H1 (cell line): ENCODE measurements around the gene SGK2. TPM values are rescaled to one million over a fixed set of nuclear protein-coding genes. Genes with fewer than 3 reads are reported as not detected.

ENCODE experiments used
- KDM5A ChIP-seq: fragments of 200-600 bp; IDR thresholded peaks from 2 replicates; pipeline ENCODE4 v1.7.1; 2012; ENCODE audit warnings: mild to moderate bottlenecking, low read length, inconsistent platforms, mixed read lengths
- polyA plus RNA-seq, 7 experiments: library from polyadenylated mRNA; depleted of rRNA in 3 of 7; stranded (reverse) in 5 of 7; unstranded in 2 of 7; fragments of >200 nt in 5 of 7; fragments of 200-250 nt in 2 of 7; gene quantifications; 1 replicate in 5 of 7; 2 replicates in 1 of 7; 4 replicates in 1 of 7; pipeline versions ENCODE4 v1.2.1 to v1.2.3, GENCODE V29; 2011 to 2013; ENCODE audit warnings: missing spikeins in 2 of 7, mixed read lengths in 2 of 7
- total RNA-seq: library from RNA; stranded (reverse); fragmentation: NEBNext Ultra II Directional; extraction: Animal tissue kit (Norgen Biotek cat#: 25700); gene quantifications from 2 replicates; pipeline ENCODE4 v1.2.1, GENCODE V29; 2021
- TF ChIP-seq, protein P1 (sequence below): IDR thresholded peaks from 2 replicates; pipeline ENCODE4 v1.6.1; 2011; ENCODE audit warnings: low read depth, mild to moderate bottlenecking, low read length; ENCODE audit not compliant: insufficient read depth

The SGK2 gene
- total and polyA plus RNA-seq, 2 of the 8 experiments (the other 6 are each of a cell fraction or from before 2014, with no cell fraction given), result 0.21 TPM; not detected in 1

DNA sequence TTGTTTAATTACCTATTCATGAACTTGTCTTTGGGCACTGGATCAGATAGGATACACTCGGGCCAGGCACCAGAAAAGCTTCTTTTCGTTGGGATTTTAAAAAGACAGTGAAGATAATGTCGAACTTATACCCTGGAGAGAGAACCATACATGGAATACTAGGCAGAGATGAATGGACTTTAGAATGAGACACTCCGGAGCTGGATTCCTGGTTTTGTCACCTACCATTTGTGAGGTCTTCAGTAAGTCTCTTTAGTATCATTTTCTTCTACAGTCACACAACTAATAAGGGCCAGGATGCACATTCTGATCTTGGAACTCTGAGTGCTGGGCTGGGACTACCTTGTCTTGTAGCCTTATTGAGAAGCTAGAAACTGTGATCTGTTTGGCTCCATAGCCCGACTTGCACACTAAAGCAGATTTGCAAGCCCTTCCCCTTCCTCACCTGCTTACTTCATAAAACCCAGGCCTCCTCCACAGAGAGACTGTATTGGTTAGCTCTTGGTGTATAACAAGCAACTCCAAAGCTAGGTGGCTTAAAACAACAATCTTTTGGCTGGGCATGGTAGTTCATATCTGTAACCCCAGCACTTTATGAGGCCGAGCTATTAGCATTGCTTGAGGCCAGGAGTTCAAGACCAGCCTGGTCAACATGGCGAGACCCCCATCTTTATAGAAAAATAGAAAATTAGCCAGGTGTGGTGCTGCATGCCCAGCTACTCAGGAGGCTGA, 24.5 kb downstream of the SGK2 start (continued):
- TF ChIP-seq, protein P1, sequence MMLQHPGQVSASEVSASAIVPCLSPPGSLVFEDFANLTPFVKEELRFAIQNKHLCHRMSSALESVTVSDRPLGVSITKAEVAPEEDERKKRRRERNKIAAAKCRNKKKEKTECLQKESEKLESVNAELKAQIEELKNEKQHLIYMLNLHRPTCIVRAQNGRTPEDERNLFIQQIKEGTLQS, result no peak
- no peak for TF ChIP-seq KDM5A
